Measurements from ENCODE around the gene C3orf49. TPM values are rescaled to one million over a fixed set of nuclear protein-coding genes. Genes with fewer than 3 reads are reported as not detected.
A peak's percentile ranks its signal among the peaks of the same experiment; 100 is the strongest.

C3orf49 gene
- total RNA-seq, 4 donors from 2014 or later: not detected

DNA sequence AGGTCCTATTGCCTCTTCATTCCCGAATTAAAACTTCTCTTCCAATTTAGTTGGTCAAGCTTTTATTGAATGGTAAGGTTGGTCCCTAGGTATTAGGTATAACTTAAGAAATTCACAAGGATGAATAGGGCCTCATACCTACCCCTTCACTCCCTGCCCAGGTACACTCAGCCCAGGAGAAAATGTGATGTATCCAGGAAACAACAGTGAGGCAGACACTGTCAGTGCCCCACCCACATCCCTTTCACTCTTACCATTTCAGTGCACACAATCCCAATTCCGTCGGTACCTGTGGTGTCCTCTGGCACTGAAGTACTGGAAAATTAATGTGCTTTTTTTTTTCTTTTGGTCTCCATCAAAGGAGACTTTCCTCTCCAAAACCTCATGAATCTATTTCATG lies 10.5 kb upstream of the C3orf49 start:
- no peaks in the 10 kb centered on the region for H3K27me3 ChIP-seq
- H3K36me3 ChIP-seq: no peaks in the 10 kb centered on the region
- H3K27ac ChIP-seq: no peak overlapping the region
- WGBS, 2 donors (ENCODE audit: low coverage in 1 of 2): 71 to 88% methylated on average over 1 to 3 of the region's 3 CpGs
- TF ChIP-seq EP300 (IDR thresholded peaks at IDR 0.05; ENCODE audit: low read depth) (no peak), POLR2AphosphoS5 (IDR thresholded peaks at IDR 0.05) (no peak), POLR2A (IDR thresholded peaks at IDR 0.05) (no peak)
- TF ChIP-seq, protein P1, sequence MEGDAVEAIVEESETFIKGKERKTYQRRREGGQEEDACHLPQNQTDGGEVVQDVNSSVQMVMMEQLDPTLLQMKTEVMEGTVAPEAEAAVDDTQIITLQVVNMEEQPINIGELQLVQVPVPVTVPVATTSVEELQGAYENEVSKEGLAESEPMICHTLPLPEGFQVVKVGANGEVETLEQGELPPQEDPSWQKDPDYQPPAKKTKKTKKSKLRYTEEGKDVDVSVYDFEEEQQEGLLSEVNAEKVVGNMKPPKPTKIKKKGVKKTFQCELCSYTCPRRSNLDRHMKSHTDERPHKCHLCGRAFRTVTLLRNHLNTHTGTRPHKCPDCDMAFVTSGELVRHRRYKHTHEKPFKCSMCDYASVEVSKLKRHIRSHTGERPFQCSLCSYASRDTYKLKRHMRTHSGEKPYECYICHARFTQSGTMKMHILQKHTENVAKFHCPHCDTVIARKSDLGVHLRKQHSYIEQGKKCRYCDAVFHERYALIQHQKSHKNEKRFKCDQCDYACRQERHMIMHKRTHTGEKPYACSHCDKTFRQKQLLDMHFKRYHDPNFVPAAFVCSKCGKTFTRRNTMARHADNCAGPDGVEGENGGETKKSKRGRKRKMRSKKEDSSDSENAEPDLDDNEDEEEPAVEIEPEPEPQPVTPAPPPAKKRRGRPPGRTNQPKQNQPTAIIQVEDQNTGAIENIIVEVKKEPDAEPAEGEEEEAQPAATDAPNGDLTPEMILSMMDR (IDR thresholded peaks at IDR 0.05): no peak
- intact Hi-C loops (cut with DNase I; ENCODE audit: low total_unique reads) (no loop called here), in situ Hi-C loops (cut with MboI; ENCODE audit: low pct_ligation_motif_present in 1 of 4, low pct_unique_long_range_greater_than_20kb in 1 of 4, low sequenced_read_pairs in 3 of 4) (no loop called here)
- no peak overlapping the region for H3K4me3 ChIP-seq
- H3K4me1 ChIP-seq: no peaks in the 10 kb centered on the region
- H3K9me3 ChIP-seq: no peaks in the 10 kb centered on the region
- DNase-seq: no peak

DNA sequence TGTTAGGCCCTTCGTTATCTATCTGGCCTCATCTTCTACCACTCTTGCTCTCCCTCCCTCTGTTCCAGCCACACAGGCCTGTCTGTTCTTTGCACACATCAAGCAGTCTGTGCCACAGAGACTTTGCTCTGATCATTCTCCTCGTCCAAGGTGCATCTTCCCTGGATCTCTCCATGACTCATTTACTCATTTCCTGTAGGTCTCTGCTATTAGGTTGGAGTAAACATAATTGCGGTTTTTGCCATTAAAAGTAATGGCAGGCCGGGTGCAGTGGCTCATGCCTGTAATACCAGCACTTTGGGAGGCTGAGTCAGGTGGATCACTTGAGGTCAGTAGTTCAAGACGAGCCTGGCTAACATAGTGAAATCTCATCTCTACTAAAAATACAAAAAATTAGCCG lies 9.5 kb upstream of the C3orf49 start:
- TF ChIP-seq POLR2A (IDR thresholded peaks at IDR 0.05): no peak
- in situ Hi-C loops (cut with MboI; ENCODE audit: low pct_ligation_motif_present in 1 of 4, low pct_unique_long_range_greater_than_20kb in 1 of 4, low sequenced_read_pairs in 3 of 4): loop anchor here in 2 of 4 donors (10.0 kb wide), 1 partner anchor 455 kb away; no protein-coding TSS in a partner anchor
- 78 to 82% methylated on average over 2 to 6 of the region's 6 CpGs for WGBS, 2 donors (ENCODE audit: low coverage in 1 of 2)
- intact Hi-C loops (cut with DNase I; ENCODE audit: low total_unique reads): no loop called here
- no peaks in the 10 kb centered on the region for H3K9me3 ChIP-seq
- no peak overlapping the region for H3K27ac ChIP-seq
- H3K36me3 ChIP-seq: no peaks in the 10 kb centered on the region
- DNase-seq: no peak
- no peaks in the 10 kb centered on the region for H3K4me1 ChIP-seq
- no peaks in the 10 kb centered on the region for H3K27me3 ChIP-seq
- H3K4me3 ChIP-seq: no peak overlapping the region

DNA sequence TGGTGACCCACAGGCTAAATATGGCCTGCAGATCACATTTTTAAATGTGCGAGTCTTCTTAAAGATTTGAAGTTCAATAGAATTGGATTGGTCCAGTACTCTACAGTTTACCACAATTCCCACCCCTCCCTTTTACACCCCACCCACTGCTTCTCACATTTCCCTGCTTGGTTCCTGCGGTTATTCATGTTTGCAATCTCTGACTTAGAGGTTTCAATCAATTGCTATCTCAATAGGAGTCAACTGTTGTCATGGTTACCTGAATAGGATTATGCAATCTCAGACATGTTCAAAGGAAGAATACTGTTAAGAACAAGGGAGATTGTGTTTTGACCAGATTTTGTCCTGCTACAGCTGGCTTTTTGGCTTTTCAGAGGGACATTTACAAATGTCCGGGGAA lies 4.9 kb upstream of the C3orf49 start:
- in situ Hi-C loops (cut with MboI; ENCODE audit: low pct_ligation_motif_present in 1 of 4, low pct_unique_long_range_greater_than_20kb in 1 of 4, low sequenced_read_pairs in 3 of 4): loop anchor here in 2 of 4 donors (10.0 kb wide), 1 partner anchor 459 kb away; no protein-coding TSS in a partner anchor

DNA sequence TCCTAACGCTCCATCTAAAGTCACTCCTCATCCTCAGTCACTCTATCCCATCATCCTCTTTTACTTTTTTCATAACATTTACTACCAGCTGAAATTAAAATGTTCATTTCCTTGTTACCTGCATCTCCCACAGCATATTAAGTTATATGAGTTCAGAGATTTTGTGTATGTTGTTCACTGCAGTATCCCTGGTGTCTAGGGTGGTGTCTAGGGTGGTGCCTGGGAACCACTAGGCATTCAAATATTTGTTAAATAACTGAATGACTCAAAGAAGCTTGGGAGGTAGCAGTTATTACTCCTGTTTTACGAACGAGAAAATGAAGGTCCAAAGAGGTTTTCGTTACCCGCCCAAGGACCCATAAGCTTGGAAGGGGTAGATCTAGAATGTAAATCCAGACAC lies 1.9 kb upstream of the C3orf49 start:
- Histone ChIP-seq H3K36me3 (no peaks in the 10 kb centered on the region), H3K27ac (no peak overlapping the region), H3K27me3 (no peaks in the 10 kb centered on the region), H3K4me3 (no peak overlapping the region), H3K9me3 (no peaks in the 10 kb centered on the region), H3K4me1 (peaks cover 0 to 4% (median 2%) of the 10 kb centered on the region in 4 donors)
- in situ Hi-C loops (cut with MboI; ENCODE audit: low pct_ligation_motif_present in 1 of 4, low pct_unique_long_range_greater_than_20kb in 1 of 4, low sequenced_read_pairs in 3 of 4): loop anchor here in 3 of 4 donors (5.0 to 10.0 kb wide), 2 partner anchors 462 to 465 kb away; no protein-coding TSS in a partner anchor
- 64 to 77% methylated on average over 5 of the region's 5 CpGs for WGBS, 2 donors (ENCODE audit: low coverage in 1 of 2)
- no peak for DNase-seq
- intact Hi-C loops (cut with DNase I; ENCODE audit: low total_unique reads): loop anchor here (5.0 kb wide), 1 partner anchor 465 kb away; no protein-coding TSS in a partner anchor
- no peak for TF ChIP-seq POLR2AphosphoS5 (IDR thresholded peaks at IDR 0.05)

More for the DNA sequence above, 4.9 kb upstream of the C3orf49 start:
- Histone ChIP-seq H3K36me3 (no peaks in the 10 kb centered on the region), H3K27me3 (no peaks in the 10 kb centered on the region), H3K27ac (no peak overlapping the region), H3K9me3 (no peaks in the 10 kb centered on the region), H3K4me1 (peaks cover 0 to 4% (median 2%) of the 10 kb centered on the region in 4 donors), H3K4me3 (no peak overlapping the region)
- intact Hi-C loops (cut with DNase I; ENCODE audit: low total_unique reads): no loop called here
- DNase-seq: no peak
- TF ChIP-seq, protein P1 (IDR thresholded peaks at IDR 0.05): no peak
- TF ChIP-seq POLR2A (IDR thresholded peaks at IDR 0.05): no peak
- TF ChIP-seq POLR2AphosphoS5 (IDR thresholded peaks at IDR 0.05): no peak
- TF ChIP-seq EP300 (IDR thresholded peaks at IDR 0.05; ENCODE audit: low read depth): no peak
- 92 to 100% methylated on average over 2 to 3 of the region's 3 CpGs for WGBS, 2 donors (ENCODE audit: low coverage in 1 of 2)

DNA sequence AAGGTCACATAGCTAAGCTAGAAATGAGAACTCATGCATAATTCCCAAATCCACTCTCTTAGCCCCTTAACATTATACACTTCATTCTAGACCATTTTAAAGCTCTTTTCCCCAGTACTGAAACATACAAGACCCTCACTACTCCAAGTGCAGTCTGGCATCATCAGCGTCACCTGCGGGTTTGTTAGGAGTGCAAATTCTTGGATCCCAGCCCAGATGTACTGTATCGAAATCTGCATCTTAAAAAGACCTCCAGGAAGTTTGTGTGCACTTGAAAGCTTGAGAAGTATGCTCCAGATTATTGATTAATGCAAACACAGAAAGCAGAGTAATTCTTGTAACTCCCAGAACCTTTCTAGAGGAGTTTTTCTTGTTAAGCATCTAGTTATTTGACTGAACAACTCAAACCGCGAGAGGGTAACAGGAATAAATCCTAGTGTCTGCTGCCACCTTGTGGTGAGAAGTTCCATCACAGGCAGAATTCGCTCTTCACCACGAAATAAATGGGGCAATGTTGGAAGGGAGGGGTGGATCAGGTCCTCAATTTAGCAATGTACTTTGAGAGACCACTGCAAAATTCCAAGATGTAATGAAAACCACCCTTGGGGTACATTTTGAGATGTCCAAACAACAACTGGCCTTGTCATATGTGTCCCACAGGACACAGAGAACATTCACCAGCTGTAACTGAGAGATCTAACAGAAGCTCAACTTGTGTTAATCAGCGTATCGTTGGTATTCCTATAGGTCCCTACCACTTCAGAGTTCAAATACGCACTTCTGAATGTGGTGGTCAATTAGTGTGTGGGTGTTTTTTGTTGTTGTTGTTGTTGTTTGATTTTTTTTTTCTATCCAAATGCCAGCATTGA lies 583 bp upstream of the C3orf49 start:
- Histone ChIP-seq H3K36me3 (no peaks in the 10 kb centered on the region), H3K27me3 (no peaks in the 10 kb centered on the region), H3K9me3 (no peaks in the 10 kb centered on the region), H3K4me1 (peaks cover 0 to 4% (median 2%) of the 10 kb centered on the region in 4 donors), H3K4me3 (no peak overlapping the region), H3K27ac (no peak overlapping the region)
- in situ Hi-C loops (cut with MboI; ENCODE audit: low pct_ligation_motif_present in 1 of 4, low pct_unique_long_range_greater_than_20kb in 1 of 4, low sequenced_read_pairs in 3 of 4): loop anchor here in 3 of 4 donors (5.0 to 10.0 kb wide), 2 partner anchors 464 to 466 kb away; no protein-coding TSS in a partner anchor
- TF ChIP-seq, protein P1 (IDR thresholded peaks at IDR 0.05): peak; percentile 84 to 92 (median 87)
- no peak for TF ChIP-seq POLR2AphosphoS5 (IDR thresholded peaks at IDR 0.05)
- WGBS, 2 donors (ENCODE audit: low coverage in 1 of 2): 36 to 45% methylated on average over 3 to 10 of the region's 10 CpGs
- peak; percentile 60 for DNase-seq
- intact Hi-C loops (cut with DNase I; ENCODE audit: low total_unique reads): loop anchor here (5.0 kb wide), 1 partner anchor 466 kb away; no protein-coding TSS in a partner anchor

Data from transverse colon (tissue), 4 donors.